GM23338 (cell line): Measurements from ENCODE around the gene LPCAT3. TPM values are rescaled to one million over a fixed set of nuclear protein-coding genes. Genes with fewer than 3 reads are reported as not detected.
A peak's percentile ranks its signal among the peaks of the same experiment; 100 is the strongest.

Experiments
- ATAC-seq: fragments of 200-7000 bp; cut with Tn5 transposase; 3 replicates; pipeline ENCODE4 v1.9.1; 2020
- DNase-seq: peaks from one replicate; pipeline ENCODE4 v3.0.0-alpha.2; 2015; ENCODE audit warnings: low spot score
- H2AFZ ChIP-seq: fragments of 200-600 bp; sonication (generic); 2 replicates; pipeline ENCODE4 v1.8.0; 2016; ENCODE audit warnings: antibody characterized with exemption, mild to moderate bottlenecking, moderate library complexity
- H3F3A ChIP-seq: fragments of 200-600 bp; sonication (generic); replicated peaks from 2 replicates; pipeline ENCODE4 v1.8.0; 2017; ENCODE audit warnings: antibody characterized with exemption, mixed run types, low read depth
- H3K27ac ChIP-seq: fragments of 200-600 bp; sonication (generic); 2 replicates; pipeline ENCODE4 v1.6.1; 2016; ENCODE audit warnings: low read depth
- H3K27me3 ChIP-seq: fragments of 200-600 bp; sonication (generic); 2 replicates; pipeline ENCODE4 v1.8.0; 2016; ENCODE audit warnings: mild to moderate bottlenecking, mixed run types, moderate library complexity; ENCODE audit not compliant: insufficient read depth
- H3K36me3 ChIP-seq: fragments of 200-600 bp; sonication (generic); 2 replicates; pipeline ENCODE4 v1.8.0; 2016; ENCODE audit warnings: mild to moderate bottlenecking; ENCODE audit not compliant: insufficient read depth
- H3K4me1 ChIP-seq: fragments of 200-600 bp; sonication (generic); 2 replicates; pipeline ENCODE4 v1.8.0; 2016; ENCODE audit warnings: mild to moderate bottlenecking, moderate library complexity; ENCODE audit not compliant: insufficient read depth
- H3K4me2 ChIP-seq: fragments of 200-600 bp; sonication (generic); 2 replicates; pipeline ENCODE4 v1.7.1; 2017; ENCODE audit warnings: mixed run types
- H3K4me3 ChIP-seq: fragments of 200-600 bp; sonication (generic); 2 replicates; pipeline ENCODE4 v1.6.1; 2016; ENCODE audit warnings: mixed run types
- H3K79me2 ChIP-seq: fragments of 200-600 bp; sonication (generic); replicated peaks from 2 replicates; pipeline ENCODE4 v1.8.0; 2017; ENCODE audit warnings: mild to moderate bottlenecking; ENCODE audit not compliant: insufficient read depth
- H3K9me2 ChIP-seq: fragments of 200-600 bp; sonication (generic); 2 replicates; pipeline ENCODE4 v1.8.0; 2017; ENCODE audit not compliant: insufficient read depth
- H4K20me1 ChIP-seq: fragments of 200-600 bp; sonication (generic); replicated peaks from 2 replicates; pipeline ENCODE4 v1.8.0; 2017; ENCODE audit warnings: mild to moderate bottlenecking; ENCODE audit not compliant: insufficient read depth
- H3K27ac Mint-ChIP-seq: 2 replicates; pipeline ENCODE4 v1.8.0; 2020; ENCODE audit warnings: inconsistent platforms, mild to moderate bottlenecking, moderate library complexity, mixed read lengths
- H3K27me3 Mint-ChIP-seq: 3 replicates; pipeline ENCODE4 v1.8.0; 2022; ENCODE audit warnings: low read depth, mild to moderate bottlenecking, moderate library complexity, mixed read lengths, inconsistent platforms; ENCODE audit not compliant: insufficient read depth, poor library complexity
- H3K36me3 Mint-ChIP-seq: 3 replicates; pipeline ENCODE4 v1.8.0; 2021; ENCODE audit warnings: low read depth, mild to moderate bottlenecking, inconsistent platforms, moderate library complexity, mixed read lengths
- H3K4me1 Mint-ChIP-seq: 3 replicates; pipeline ENCODE4 v1.8.0; 2020; ENCODE audit warnings: mild to moderate bottlenecking, inconsistent platforms, mixed read lengths
- H3K4me3 Mint-ChIP-seq: 3 replicates; pipeline ENCODE4 v1.8.0; 2021; ENCODE audit warnings: moderate library complexity, mild to moderate bottlenecking, inconsistent platforms, mixed read lengths
- H3K9me3 Mint-ChIP-seq: 3 replicates; pipeline ENCODE4 v1.8.0; 2020; ENCODE audit warnings: moderate library complexity, mild to moderate bottlenecking, inconsistent platforms, mixed read lengths
- EZH2phosphoT487 ChIP-seq: fragments of 200-600 bp; sonication (generic); IDR thresholded peaks from one replicate; pipeline ENCODE4 v1.8.1; 2018; ENCODE audit warnings: antibody characterized with exemption; ENCODE audit not compliant: unreplicated experiment
- POLR2AphosphoS5 ChIP-seq: IDR thresholded peaks from 2 replicates; pipeline ENCODE4 v1.6.1; 2016; ENCODE audit warnings: antibody characterized with exemption, low read depth
- ZNF114 ChIP-seq: fragments of 250-450 bp; sonication (Bioruptor Pico); IDR thresholded peaks from 2 replicates; pipeline ENCODE4 v1.5.0; 2020; ENCODE audit warnings: mild to moderate bottlenecking, moderate library complexity
- ZNF331 ChIP-seq: fragments of 250-450 bp; sonication (Bioruptor Pico); IDR thresholded peaks from 2 replicates; pipeline ENCODE4 v1.5.0; 2020; ENCODE audit warnings: low read depth, mild to moderate bottlenecking, moderate library complexity
- polyA plus RNA-seq: library from polyadenylated mRNA; unstranded; fragments of >200 nt; fragmentation: Nextera tagmentation; extraction: Ambion mirVana; gene quantifications from 2 replicates; pipeline ENCODE4 v1.2.1, GENCODE V29; 2016
- total RNA-seq: library from RNA; depleted of rRNA; stranded (reverse); fragments of >200 nt; shearing (Covaris generic); gene quantifications from 2 replicates; pipeline ENCODE4 v1.2.3, GENCODE V29; 2014
- TF ChIP-seq, protein P1 (sequence below), 2 experiments: fragments of 200-600 bp in 1 of 2; sonication (generic) in 1 of 2; conservative IDR thresholded peaks; 2 replicates each; pipeline versions ENCODE4 v1.5.1 to v1.6.1; 2016 to 2017; ENCODE audit warnings: antibody characterized with exemption in 2 of 2, low read depth in 2 of 2, mild to moderate bottlenecking in 2 of 2, moderate library complexity in 1 of 2
- TF ChIP-seq, protein P2 (sequence below): IDR thresholded peaks from one replicate; pipeline ENCODE4 v1.6.1; 2018; ENCODE audit warnings: antibody characterized with exemption; ENCODE audit not compliant: unreplicated experiment

Gene LPCAT3
- total and polyA plus RNA-seq, 2 experiments from 2014 or later = 21.4 to 51.5 TPM

DNA sequence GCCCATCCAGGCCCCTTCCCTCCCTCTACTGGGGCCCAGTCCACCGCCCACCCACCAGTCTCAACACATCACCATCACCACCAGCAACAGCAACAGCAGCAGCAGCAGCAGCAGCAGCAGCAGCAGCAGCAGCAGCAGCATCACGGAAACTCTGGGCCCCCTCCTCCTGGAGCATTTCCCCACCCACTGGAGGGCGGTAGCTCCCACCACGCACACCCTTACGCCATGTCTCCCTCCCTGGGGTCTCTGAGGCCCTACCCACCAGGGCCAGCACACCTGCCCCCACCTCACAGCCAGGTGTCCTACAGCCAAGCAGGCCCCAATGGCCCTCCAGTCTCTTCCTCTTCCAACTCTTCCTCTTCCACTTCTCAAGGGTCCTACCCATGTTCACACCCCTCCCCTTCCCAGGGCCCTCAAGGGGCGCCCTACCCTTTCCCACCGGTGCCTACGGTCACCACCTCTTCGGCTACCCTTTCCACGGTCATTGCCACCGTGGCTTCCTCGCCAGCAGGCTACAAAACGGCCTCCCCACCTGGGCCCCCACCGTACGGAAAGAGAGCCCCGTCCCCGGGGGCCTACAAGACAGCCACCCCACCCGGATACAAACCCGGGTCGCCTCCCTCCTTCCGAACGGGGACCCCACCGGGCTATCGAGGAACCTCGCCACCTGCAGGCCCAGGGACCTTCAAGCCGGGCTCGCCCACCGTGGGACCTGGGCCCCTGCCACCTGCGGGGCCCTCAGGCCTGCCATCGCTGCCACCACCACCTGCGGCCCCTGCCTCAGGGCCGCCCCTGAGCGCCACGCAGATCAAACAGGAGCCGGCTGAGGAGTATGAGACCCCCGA is 81.4 kb downstream of the LPCAT3 start:
- peaks cover 10% of the 10 kb centered on the region for H3K4me1 ChIP-seq
- H3K27me3 ChIP-seq = no peaks in the 10 kb centered on the region
- ATAC-seq (peak; percentile 26), DNase-seq (peak; percentile 78)
- peaks cover 72% of the 10 kb centered on the region for H3K36me3 Mint-ChIP-seq
- H3K4me2 ChIP-seq = peak overlapping the region; percentile 93
- peaks cover 45% of the 10 kb centered on the region for H3K4me1 Mint-ChIP-seq
- peak overlapping the region; percentile 97 for H3K27ac ChIP-seq
- H3K79me2 ChIP-seq = peaks cover 22% of the 10 kb centered on the region
- peaks cover 28% of the 10 kb centered on the region for H3K27me3 Mint-ChIP-seq
- peak overlapping the region; percentile 95 for H3K27ac Mint-ChIP-seq
- peaks cover 3% of the 10 kb centered on the region; the same call in 1 of the 3 replicates for H3K9me3 Mint-ChIP-seq
- H3K4me3 ChIP-seq = peak overlapping the region; percentile 89
- H3K4me3 Mint-ChIP-seq = peak overlapping the region; percentile 79
- peaks cover 28% of the 10 kb centered on the region for H4K20me1 ChIP-seq
- TF ChIP-seq ZNF331 (no peak), ZNF114 (CRISPR knock-in tag) (no peak), POLR2AphosphoS5 (peak; percentile 55; the same call in 1 of the 2 replicates)
- TF ChIP-seq, protein P1, sequence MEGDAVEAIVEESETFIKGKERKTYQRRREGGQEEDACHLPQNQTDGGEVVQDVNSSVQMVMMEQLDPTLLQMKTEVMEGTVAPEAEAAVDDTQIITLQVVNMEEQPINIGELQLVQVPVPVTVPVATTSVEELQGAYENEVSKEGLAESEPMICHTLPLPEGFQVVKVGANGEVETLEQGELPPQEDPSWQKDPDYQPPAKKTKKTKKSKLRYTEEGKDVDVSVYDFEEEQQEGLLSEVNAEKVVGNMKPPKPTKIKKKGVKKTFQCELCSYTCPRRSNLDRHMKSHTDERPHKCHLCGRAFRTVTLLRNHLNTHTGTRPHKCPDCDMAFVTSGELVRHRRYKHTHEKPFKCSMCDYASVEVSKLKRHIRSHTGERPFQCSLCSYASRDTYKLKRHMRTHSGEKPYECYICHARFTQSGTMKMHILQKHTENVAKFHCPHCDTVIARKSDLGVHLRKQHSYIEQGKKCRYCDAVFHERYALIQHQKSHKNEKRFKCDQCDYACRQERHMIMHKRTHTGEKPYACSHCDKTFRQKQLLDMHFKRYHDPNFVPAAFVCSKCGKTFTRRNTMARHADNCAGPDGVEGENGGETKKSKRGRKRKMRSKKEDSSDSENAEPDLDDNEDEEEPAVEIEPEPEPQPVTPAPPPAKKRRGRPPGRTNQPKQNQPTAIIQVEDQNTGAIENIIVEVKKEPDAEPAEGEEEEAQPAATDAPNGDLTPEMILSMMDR (conservative IDR thresholded peaks at IDR 0.05; ENCODE audit: low read depth in 2 of 2) = peak; percentile 21 to 45; a peak in 2 of 4 replicates
- no peaks in the 10 kb centered on the region for H3K9me2 ChIP-seq
- no peak overlapping the region for H2AFZ ChIP-seq
- peaks cover 44% of the 10 kb centered on the region for H3F3A ChIP-seq
- H3K36me3 ChIP-seq = peaks cover 17% of the 10 kb centered on the region

DNA sequence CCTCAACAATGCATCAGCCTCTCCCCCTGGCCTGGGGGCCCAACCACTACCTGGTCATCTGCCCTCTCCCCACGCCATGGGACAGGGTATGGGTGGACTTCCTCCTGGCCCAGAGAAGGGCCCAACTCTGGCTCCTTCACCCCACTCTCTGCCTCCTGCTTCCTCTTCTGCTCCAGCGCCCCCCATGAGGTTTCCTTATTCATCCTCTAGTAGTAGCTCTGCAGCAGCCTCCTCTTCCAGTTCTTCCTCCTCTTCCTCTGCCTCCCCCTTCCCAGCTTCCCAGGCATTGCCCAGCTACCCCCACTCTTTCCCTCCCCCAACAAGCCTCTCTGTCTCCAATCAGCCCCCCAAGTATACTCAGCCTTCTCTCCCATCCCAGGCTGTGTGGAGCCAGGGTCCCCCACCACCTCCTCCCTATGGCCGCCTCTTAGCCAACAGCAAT is 82.1 kb downstream of the LPCAT3 start:
- Mint-ChIP-seq H3K27me3 (peaks cover 28% of the 10 kb centered on the region), H3K27ac (peak overlapping the region; percentile 94), H3K4me1 (peaks cover 42% of the 10 kb centered on the region), H3K4me3 (peak overlapping the region; percentile 79), H3K9me3 (peaks cover 3% of the 10 kb centered on the region; the same call in 1 of the 3 replicates), H3K36me3 (peaks cover 71% of the 10 kb centered on the region)
- H3K36me3 ChIP-seq = peaks cover 17% of the 10 kb centered on the region
- peak overlapping the region; percentile 97 for H3K27ac ChIP-seq
- peak overlapping the region; percentile 89; the same call in 1 of the 2 replicates for H3K4me3 ChIP-seq
- ATAC-seq (no peak), DNase-seq (no peak)
- H3K79me2 ChIP-seq = peaks cover 28% of the 10 kb centered on the region
- peaks cover 28% of the 10 kb centered on the region for H4K20me1 ChIP-seq
- no peak overlapping the region for H2AFZ ChIP-seq
- H3K27me3 ChIP-seq = no peaks in the 10 kb centered on the region
- no peak overlapping the region; the same call in 1 of the 2 replicates for H3K4me2 ChIP-seq
- H3K4me1 ChIP-seq = peaks cover 10% of the 10 kb centered on the region
- no peaks in the 10 kb centered on the region for H3K9me2 ChIP-seq
- H3F3A ChIP-seq = peaks cover 44% of the 10 kb centered on the region
- TF ChIP-seq ZNF114 (CRISPR knock-in tag) (no peak), EZH2phosphoT487 (no peak)
- TF ChIP-seq, protein P2, sequence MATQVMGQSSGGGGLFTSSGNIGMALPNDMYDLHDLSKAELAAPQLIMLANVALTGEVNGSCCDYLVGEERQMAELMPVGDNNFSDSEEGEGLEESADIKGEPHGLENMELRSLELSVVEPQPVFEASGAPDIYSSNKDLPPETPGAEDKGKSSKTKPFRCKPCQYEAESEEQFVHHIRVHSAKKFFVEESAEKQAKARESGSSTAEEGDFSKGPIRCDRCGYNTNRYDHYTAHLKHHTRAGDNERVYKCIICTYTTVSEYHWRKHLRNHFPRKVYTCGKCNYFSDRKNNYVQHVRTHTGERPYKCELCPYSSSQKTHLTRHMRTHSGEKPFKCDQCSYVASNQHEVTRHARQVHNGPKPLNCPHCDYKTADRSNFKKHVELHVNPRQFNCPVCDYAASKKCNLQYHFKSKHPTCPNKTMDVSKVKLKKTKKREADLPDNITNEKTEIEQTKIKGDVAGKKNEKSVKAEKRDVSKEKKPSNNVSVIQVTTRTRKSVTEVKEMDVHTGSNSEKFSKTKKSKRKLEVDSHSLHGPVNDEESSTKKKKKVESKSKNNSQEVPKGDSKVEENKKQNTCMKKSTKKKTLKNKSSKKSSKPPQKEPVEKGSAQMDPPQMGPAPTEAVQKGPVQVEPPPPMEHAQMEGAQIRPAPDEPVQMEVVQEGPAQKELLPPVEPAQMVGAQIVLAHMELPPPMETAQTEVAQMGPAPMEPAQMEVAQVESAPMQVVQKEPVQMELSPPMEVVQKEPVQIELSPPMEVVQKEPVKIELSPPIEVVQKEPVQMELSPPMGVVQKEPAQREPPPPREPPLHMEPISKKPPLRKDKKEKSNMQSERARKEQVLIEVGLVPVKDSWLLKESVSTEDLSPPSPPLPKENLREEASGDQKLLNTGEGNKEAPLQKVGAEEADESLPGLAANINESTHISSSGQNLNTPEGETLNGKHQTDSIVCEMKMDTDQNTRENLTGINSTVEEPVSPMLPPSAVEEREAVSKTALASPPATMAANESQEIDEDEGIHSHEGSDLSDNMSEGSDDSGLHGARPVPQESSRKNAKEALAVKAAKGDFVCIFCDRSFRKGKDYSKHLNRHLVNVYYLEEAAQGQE = no peak
